Liver (tissue), 3 donors: ENCODE results near the gene BTRC.

ENCODE experiments used
- RAD21 ChIP-seq, 2 donors: IDR thresholded peaks; 2 replicates each; pipeline ENCODE4 v1.6.1; 2016; ENCODE audit warnings: antibody characterized with exemption in 2 of 2, mild to moderate bottlenecking in 2 of 2
- TAF1 ChIP-seq: conservative IDR thresholded peaks from 2 replicates; pipeline ENCODE4 v1.6.1; 2016; ENCODE audit warnings: antibody characterized with exemption, mild to moderate bottlenecking
- TF ChIP-seq, protein P1 (sequence below): fragments of 150-350 bp; IDR thresholded peaks from 2 replicates; pipeline ENCODE4 v1.5.1; 2017; ENCODE audit warnings: improper control_type of control experiment, low read depth, low read length; ENCODE audit not compliant: missing input control
- TF ChIP-seq, protein P2 (sequence below): IDR thresholded peaks from 2 replicates; pipeline ENCODE4 v1.6.1; 2016; ENCODE audit warnings: antibody characterized with exemption, mild to moderate bottlenecking
- TF ChIP-seq, protein P3 (sequence below): IDR thresholded peaks from 2 replicates; pipeline ENCODE4 v1.6.1; 2016; ENCODE audit warnings: antibody characterized with exemption
- donor health status: healthy.
- donor health status: healthy.

DNA sequence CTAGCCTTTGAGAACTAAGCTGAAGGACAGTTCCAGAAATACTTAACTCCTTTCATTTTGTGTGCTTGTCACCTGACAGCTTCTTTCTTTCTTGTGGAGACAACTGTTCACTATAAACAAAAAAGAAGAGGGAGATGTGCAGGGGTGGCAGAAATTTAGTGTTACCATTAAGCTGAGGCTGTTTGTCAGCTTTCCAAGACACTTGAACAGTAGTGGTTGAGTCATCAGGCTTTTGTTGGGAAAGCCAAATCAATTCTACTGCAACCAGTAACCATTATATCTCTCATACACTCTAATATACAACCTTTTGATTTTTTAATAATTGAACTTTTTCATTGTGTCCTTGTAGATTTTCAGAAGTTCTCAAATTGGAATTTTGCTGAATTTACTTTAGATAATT, 158.8 kb downstream of the BTRC start:
- TF ChIP-seq TAF1 (no peak), RAD21 (IDR thresholded peaks at IDR 0.05) (no peak)
- TF ChIP-seq, protein P1, sequence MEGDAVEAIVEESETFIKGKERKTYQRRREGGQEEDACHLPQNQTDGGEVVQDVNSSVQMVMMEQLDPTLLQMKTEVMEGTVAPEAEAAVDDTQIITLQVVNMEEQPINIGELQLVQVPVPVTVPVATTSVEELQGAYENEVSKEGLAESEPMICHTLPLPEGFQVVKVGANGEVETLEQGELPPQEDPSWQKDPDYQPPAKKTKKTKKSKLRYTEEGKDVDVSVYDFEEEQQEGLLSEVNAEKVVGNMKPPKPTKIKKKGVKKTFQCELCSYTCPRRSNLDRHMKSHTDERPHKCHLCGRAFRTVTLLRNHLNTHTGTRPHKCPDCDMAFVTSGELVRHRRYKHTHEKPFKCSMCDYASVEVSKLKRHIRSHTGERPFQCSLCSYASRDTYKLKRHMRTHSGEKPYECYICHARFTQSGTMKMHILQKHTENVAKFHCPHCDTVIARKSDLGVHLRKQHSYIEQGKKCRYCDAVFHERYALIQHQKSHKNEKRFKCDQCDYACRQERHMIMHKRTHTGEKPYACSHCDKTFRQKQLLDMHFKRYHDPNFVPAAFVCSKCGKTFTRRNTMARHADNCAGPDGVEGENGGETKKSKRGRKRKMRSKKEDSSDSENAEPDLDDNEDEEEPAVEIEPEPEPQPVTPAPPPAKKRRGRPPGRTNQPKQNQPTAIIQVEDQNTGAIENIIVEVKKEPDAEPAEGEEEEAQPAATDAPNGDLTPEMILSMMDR, result no peak
- TF ChIP-seq, protein P2, sequence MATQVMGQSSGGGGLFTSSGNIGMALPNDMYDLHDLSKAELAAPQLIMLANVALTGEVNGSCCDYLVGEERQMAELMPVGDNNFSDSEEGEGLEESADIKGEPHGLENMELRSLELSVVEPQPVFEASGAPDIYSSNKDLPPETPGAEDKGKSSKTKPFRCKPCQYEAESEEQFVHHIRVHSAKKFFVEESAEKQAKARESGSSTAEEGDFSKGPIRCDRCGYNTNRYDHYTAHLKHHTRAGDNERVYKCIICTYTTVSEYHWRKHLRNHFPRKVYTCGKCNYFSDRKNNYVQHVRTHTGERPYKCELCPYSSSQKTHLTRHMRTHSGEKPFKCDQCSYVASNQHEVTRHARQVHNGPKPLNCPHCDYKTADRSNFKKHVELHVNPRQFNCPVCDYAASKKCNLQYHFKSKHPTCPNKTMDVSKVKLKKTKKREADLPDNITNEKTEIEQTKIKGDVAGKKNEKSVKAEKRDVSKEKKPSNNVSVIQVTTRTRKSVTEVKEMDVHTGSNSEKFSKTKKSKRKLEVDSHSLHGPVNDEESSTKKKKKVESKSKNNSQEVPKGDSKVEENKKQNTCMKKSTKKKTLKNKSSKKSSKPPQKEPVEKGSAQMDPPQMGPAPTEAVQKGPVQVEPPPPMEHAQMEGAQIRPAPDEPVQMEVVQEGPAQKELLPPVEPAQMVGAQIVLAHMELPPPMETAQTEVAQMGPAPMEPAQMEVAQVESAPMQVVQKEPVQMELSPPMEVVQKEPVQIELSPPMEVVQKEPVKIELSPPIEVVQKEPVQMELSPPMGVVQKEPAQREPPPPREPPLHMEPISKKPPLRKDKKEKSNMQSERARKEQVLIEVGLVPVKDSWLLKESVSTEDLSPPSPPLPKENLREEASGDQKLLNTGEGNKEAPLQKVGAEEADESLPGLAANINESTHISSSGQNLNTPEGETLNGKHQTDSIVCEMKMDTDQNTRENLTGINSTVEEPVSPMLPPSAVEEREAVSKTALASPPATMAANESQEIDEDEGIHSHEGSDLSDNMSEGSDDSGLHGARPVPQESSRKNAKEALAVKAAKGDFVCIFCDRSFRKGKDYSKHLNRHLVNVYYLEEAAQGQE, result no peak
- TF ChIP-seq, protein P3, sequence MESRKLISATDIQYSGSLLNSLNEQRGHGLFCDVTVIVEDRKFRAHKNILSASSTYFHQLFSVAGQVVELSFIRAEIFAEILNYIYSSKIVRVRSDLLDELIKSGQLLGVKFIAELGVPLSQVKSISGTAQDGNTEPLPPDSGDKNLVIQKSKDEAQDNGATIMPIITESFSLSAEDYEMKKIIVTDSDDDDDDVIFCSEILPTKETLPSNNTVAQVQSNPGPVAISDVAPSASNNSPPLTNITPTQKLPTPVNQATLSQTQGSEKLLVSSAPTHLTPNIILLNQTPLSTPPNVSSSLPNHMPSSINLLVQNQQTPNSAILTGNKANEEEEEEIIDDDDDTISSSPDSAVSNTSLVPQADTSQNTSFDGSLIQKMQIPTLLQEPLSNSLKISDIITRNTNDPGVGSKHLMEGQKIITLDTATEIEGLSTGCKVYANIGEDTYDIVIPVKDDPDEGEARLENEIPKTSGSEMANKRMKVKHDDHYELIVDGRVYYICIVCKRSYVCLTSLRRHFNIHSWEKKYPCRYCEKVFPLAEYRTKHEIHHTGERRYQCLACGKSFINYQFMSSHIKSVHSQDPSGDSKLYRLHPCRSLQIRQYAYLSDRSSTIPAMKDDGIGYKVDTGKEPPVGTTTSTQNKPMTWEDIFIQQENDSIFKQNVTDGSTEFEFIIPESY, result no peak
